Measurements from ENCODE around the gene SGTA.

Gene SGTA

DNA sequence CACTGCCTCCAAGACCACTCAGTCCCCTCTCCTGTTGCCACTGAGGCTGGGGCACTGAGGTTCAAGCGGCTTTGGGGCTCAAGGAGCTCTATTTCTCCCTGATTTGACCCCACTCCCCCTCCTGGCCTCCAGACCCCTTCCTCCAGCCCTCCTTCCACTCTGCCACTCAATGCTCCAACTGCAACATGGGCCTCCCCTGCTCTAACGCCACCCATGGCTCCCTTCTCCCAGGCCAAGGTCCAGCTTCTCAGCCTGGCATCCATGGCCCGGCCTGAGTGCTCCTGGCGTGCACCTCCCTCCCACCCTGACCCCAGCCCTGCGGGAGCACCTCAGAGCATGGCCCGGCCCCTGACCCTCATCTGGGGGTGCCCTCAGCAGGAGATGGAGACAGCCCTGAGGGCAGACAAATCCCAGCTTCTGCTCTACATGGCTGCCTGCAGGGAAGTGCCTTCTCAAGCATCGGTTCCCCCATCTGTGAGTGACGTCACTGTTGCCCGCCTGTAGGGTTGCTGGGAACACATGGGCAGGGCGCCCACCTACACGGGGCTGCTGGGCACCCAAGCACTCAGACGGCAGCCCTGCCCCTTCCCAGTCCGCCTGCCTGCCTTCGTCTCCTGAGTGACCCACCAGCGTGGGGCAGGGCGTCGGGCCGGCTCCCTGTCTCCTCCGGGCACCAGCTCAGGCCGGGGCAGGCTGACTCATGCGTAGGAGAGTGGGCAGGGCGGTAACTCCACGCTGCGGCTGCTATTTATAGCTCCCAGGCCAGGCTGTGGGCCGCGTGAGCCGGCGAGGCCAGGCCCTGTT lies 60.3 kb downstream of the SGTA start:
- Histone ChIP-seq H3K27ac (ENCODE audit: poor library complexity, severe bottlenecking) (no peak overlapping the region), H3K36me3 (ENCODE audit: low read depth) (no peaks in the 10 kb centered on the region), H3K9me3 (ENCODE audit: severe bottlenecking) (no peaks in the 10 kb centered on the region), H3K4me3 (ENCODE audit: severe bottlenecking) (no peak overlapping the region), H3K27me3 (ENCODE audit: insufficient read depth, poor library complexity, severe bottlenecking) (peaks cover 22% of the 10 kb centered on the region), H3K4me1 (ENCODE audit: insufficient read depth, poor library complexity, severe bottlenecking) (no peaks in the 10 kb centered on the region)
- TF ChIP-seq, protein P1, sequence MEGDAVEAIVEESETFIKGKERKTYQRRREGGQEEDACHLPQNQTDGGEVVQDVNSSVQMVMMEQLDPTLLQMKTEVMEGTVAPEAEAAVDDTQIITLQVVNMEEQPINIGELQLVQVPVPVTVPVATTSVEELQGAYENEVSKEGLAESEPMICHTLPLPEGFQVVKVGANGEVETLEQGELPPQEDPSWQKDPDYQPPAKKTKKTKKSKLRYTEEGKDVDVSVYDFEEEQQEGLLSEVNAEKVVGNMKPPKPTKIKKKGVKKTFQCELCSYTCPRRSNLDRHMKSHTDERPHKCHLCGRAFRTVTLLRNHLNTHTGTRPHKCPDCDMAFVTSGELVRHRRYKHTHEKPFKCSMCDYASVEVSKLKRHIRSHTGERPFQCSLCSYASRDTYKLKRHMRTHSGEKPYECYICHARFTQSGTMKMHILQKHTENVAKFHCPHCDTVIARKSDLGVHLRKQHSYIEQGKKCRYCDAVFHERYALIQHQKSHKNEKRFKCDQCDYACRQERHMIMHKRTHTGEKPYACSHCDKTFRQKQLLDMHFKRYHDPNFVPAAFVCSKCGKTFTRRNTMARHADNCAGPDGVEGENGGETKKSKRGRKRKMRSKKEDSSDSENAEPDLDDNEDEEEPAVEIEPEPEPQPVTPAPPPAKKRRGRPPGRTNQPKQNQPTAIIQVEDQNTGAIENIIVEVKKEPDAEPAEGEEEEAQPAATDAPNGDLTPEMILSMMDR (IDR thresholded peaks at IDR 0.05; ENCODE audit: poor library complexity, severe bottlenecking), result no peak
- no peak for DNase-seq (ENCODE audit: low spot score)
- peak; percentile 67 for ATAC-seq (ENCODE audit: low read depth)

DNA sequence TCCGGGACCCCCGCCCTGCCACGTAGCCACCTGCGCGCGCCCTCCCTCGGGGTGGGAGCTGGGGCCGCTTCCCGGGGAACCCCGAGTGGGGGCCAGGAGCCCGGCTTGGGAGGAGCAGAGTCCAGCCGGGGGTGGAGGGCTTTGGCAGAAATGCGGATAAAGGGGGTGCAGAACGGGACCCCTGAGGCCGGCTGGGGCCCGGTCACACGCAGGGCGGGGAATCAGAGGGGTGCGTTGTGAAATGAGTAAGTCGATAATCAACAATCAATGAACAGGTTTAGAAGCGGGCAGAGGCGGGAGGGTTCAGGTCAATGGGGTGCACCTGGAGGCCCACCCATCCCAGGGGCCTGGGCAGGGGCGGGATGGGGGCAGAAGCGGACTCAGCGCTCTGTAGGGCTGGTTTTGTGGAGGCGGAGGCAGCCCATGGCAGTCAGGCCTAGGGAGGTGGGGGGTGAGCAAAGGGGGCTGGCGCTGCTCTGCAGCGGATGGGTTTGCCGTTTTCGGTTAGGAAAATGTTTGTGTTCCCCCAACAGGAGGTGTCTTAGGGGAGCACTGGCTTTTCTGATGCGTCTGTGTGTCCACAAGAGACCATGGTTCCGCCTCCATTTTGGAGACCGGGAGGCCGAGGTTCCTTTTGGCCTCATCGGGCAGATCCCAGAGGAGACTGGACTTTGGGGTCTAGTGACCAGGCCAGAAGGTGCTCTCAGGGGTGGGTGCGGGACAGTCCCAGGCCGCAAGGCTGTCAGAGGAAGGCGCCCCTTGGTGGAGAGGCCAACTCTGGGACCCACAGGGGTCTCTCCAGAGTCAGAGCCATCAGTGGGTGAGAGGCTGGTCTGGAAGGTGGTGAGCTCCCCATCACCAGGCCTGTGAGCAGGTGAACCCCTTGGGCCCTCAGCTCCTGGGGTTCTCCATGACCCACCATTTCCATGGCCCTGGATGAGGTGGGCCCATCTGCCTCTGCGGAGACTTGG lies 61.2 kb downstream of the SGTA start:
- DNase-seq (ENCODE audit: low spot score) (no peak), ATAC-seq (ENCODE audit: low read depth) (no peak)
- Histone ChIP-seq H3K36me3 (ENCODE audit: low read depth) (no peaks in the 10 kb centered on the region), H3K9me3 (ENCODE audit: severe bottlenecking) (no peaks in the 10 kb centered on the region), H3K27me3 (ENCODE audit: insufficient read depth, poor library complexity, severe bottlenecking) (peaks cover 22% of the 10 kb centered on the region), H3K27ac (ENCODE audit: poor library complexity, severe bottlenecking) (no peak overlapping the region), H3K4me1 (ENCODE audit: insufficient read depth, poor library complexity, severe bottlenecking) (no peaks in the 10 kb centered on the region), H3K4me3 (ENCODE audit: severe bottlenecking) (no peak overlapping the region)
- TF ChIP-seq, protein P1 (IDR thresholded peaks at IDR 0.05; ENCODE audit: poor library complexity, severe bottlenecking), result no peak

DNA sequence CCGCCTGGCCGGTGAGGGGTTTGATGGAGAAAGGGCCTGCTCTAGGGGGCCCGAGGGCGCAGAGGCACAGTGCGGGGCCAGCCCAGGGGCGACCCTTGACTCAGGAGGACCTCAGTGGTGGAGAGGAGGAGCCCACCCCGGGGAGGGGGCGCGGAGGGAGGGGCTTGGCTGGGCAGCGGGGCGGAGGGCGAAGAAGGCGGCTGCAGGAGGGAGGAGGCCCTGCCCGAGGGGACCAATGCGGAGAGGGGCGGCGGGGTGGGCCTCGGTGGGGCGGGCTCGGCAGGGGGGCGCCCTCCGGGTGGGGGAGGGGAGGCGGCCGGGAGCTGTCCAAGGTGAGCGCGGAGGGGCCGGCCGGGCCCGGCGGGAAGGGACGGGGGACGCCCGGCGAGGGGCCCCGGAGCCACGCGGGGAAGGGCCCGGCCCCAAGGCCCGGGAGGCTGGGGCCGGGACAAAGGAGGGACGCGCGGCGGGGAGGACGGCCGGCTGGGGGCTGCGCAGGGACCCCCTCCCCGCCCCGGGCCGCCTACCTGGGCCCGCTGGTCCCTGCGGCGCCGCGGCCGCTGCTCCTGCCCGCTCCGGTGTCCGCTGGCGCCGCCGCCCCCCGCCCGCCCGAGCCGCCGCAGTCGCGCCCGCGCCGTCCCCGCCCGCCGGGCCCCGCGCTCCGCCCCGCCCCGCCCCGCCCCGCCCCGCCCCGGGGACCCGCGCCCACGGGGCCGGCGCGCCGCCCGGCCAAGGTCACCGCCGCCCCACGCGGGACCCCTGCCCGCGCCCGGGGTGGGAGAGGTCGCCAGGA lies 62.1 kb downstream of the SGTA start, which contains the start of gene DIRAS1:
Gene DIRAS1, minus strand, starts transcription at position 596 of the 793 bp plus-strand sequence. CDS start 3,566 bp downstream, outside the sequence.
- H3K27ac ChIP-seq (ENCODE audit: poor library complexity, severe bottlenecking), result no peak within 1 kb of the TSS
- peak within 1 kb of the TSS; percentile 20 for H3K4me3 ChIP-seq (ENCODE audit: severe bottlenecking)
- H3K9me3 ChIP-seq (ENCODE audit: severe bottlenecking), result no peaks in the 10 kb centered on the region
- H3K4me1 ChIP-seq (ENCODE audit: insufficient read depth, poor library complexity, severe bottlenecking), result no peaks in the 10 kb centered on the region
- peaks cover 22% of the 10 kb centered on the region for H3K27me3 ChIP-seq (ENCODE audit: insufficient read depth, poor library complexity, severe bottlenecking)
- DNase-seq (ENCODE audit: low spot score) (no peak), ATAC-seq (ENCODE audit: low read depth) (no peak)
- H3K36me3 ChIP-seq (ENCODE audit: low read depth), result no peaks in the 10 kb centered on the region
- TF ChIP-seq, protein P1 (IDR thresholded peaks at IDR 0.05; ENCODE audit: poor library complexity, severe bottlenecking), result no peak

DNA sequence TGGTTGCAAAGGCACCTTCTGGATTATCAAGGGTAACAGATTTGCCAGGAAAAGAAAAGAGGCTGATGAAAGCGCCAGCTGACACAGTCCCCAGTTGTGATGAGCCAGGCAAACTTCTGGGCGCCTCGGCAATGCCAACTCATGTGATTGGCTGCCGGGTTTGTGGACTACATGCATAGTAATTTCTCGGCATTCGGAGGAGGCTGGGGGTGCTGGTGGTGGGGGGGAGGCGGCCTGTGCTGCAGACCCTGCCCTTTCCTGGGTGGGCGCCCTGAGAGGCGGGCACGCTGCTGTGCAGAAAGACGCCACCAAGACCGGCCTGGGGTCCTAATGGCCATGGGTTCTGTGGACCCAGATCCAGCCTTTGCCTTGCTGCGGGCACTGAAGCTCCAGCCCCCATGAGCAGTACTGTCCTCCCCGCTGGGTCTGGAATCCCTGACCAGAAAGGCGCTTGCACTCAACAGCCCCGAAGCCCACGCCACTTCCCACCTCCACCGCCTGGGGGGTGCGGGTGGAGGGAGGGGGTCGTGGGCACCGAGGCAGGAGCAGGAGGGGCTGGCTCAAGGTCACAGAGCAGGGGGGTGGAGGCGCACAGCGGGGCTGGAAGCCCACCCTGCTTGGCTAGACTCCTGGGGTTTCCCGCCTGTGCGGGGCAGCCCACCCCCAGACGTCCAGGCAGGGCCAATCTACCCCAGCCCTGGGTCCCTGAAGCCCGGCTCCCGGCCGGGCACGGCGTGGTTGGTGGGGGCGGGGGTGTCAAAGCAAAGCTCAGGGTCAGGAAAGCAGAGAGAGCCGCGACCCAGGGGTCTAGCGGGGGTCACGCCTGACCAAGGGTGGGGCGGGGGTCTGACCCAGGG lies 62.9 kb downstream of the SGTA start:
- no peak for DNase-seq (ENCODE audit: low spot score)
- H3K27ac ChIP-seq (ENCODE audit: poor library complexity, severe bottlenecking), result no peak overlapping the region
- TF ChIP-seq, protein P1 (IDR thresholded peaks at IDR 0.05; ENCODE audit: poor library complexity, severe bottlenecking), result no peak
- H3K36me3 ChIP-seq (ENCODE audit: low read depth), result no peaks in the 10 kb centered on the region
- H3K9me3 ChIP-seq (ENCODE audit: severe bottlenecking), result peaks cover 4% of the 10 kb centered on the region
- no peak overlapping the region for H3K4me3 ChIP-seq (ENCODE audit: severe bottlenecking)
- peaks cover 22% of the 10 kb centered on the region for H3K27me3 ChIP-seq (ENCODE audit: insufficient read depth, poor library complexity, severe bottlenecking)
- ATAC-seq (ENCODE audit: low read depth), result peak; percentile 37; the same call in 2 of the 3 replicates
- H3K4me1 ChIP-seq (ENCODE audit: insufficient read depth, poor library complexity, severe bottlenecking), result no peaks in the 10 kb centered on the region

Measured in RWPE2 (cell line).